Measurements from ENCODE around the gene ATP7A.
A peak's percentile ranks its signal among the peaks of the same experiment; 100 is the strongest.
"Not testable (repeated sequence)": the region's sequence is repeated elsewhere in the genome, so short reads cannot be mapped to it uniquely, and the experiment has no call there.

The ATP7A gene

GRCh38 chrX:77910108-77910840 lies at the start of gene ATP7A:
Gene ATP7A (plus strand): TSS chrX:77910693. CDS start chrX:77971642, 60,949 bp downstream.
- DNase-seq (ENCODE audit: low read depth): peak; percentile 79

DNA sequence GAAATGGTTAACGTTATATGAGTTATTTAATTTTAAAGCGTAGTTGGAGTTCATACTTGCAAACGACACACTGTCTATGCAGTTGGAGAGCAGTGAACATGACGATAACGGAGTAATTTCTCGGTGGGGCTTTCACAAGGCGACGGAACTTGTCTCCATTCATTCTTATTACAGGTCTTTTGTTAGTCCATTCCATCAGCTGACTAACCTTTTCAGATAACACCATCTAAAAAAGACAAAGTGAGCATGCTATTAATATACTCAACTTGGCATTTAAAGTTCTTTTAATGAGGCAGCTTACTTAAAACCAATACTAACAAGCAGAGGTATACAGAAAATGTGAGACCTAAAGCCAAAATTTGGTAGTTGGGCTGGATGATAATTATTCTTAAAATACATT lies 35.1 kb upstream of the ATP7A start:
- DNase-seq (ENCODE audit: low read depth): no peak

DNA sequence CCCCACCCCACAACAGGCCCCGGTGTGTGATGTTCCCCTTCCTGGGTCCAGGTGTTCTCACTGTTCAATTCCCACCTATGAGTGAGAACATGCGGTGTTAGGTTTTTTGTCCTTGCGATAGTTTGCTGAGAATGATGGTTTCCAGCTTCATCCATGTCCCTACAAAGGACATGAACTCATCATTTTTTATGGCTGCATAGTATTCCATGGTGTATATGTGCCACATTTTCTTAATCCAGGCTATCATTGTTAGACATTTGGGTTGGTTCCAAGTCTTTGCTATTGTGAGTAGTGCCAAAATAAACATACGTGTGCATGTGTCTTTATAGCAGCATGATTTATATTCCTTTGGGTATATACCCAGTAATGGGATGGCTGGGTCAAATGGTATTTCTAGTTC lies 29.1 kb upstream of the ATP7A start:
- not testable (repeated sequence) for DNase-seq (ENCODE audit: low read depth)

- no peak for DNase-seq (ENCODE audit: low read depth)
These were observed 17.6 kb upstream of the ATP7A start for GRCh38 chrX:77892887-77893286.

GRCh38 chrX:77893713-77894112 lies 16.8 kb upstream of the ATP7A start:
- DNase-seq (ENCODE audit: low read depth): no peak

GRCh38 chrX:77894921-77895886 lies 15.3 kb upstream of the ATP7A start, which contains the start of gene MAGT1:
Gene MAGT1 (minus strand): TSS chrX:77895435. CDS start chrX:77895410, 25 bp downstream.
- peak; percentile 82 for DNase-seq (ENCODE audit: low read depth)

DNA sequence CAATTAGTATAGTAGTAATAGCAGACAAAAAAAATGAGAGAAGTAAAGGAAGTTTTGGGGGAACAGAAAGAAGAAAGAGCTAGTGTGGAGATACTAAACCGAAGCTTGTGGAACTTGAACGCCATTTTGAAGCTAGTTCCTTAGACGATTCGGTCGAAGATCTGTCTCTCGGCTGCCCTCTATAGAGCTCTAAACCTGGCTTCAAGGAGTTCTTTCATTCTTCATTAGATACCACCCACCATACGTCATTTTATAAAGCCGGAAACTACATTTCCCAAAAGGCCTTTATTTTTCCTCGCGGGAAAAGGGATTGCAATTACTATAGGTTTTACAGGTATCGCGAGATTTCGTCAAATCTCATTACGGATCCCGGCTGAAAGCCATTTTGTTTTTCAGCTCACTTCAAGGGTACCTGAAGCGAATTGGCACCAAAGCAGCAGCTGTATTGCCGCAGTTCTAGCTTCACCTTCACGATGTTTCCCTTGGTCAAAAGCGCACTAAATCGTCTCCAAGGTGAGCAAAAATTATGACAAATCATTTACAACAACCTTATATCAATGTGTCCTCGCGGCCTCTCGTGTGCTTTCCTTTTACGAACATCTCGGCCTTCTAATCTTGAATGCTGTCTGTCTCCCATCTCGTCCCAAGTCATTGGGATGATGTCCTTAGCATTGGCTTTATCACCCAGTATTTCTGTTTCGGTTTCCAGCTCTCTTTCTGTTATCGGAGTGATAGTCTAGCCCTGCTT lies 11.2 kb upstream of the ATP7A start, which contains the start of gene COX7B:
TSS of gene COX7B (plus strand) at position 388 of the 748 bp plus-strand sequence. CDS start at position 474, 86 bp downstream.
- DNase-seq (ENCODE audit: low read depth): peak; percentile 62

DNA sequence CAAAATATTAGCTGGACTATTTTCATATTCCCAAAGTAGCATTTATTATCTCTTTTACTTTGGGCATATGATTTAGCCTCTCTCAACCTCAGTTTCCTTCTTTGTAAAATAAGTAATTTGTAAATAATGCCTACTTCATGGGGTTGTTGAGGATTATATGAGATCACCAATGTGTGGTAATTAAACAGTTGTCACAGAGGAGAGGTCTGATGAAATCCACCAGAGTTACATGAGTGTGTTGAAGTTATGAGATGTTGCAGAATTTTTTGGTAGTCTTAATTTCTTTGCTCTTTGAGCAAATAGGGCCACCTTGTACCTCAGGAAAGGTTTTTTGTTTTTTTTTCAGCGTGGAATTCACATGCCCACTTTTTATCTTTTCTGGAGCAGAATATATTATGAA lies 9.8 kb upstream of the ATP7A start:
- DNase-seq (ENCODE audit: low read depth): no peak

DNA sequence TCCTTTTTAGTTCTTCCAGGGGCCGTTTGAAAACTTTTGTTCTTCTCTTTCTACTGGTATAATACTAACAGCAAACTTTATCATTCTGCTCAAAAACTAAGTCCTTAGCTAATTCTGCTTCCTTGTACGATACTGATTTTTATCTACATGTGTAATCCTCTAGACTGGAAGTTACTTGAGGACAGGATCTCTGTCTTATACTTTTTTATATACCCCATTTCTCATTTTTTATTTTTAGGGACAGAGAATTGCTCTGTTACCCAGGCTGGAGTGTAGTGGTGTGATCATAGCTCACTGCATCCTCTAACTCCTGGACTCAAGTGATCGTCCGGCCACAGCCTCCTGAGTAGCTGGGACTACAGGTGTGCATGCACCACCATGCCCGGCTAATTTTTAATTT lies 9.0 kb upstream of the ATP7A start:
- no peak for DNase-seq (ENCODE audit: low read depth)

DNA sequence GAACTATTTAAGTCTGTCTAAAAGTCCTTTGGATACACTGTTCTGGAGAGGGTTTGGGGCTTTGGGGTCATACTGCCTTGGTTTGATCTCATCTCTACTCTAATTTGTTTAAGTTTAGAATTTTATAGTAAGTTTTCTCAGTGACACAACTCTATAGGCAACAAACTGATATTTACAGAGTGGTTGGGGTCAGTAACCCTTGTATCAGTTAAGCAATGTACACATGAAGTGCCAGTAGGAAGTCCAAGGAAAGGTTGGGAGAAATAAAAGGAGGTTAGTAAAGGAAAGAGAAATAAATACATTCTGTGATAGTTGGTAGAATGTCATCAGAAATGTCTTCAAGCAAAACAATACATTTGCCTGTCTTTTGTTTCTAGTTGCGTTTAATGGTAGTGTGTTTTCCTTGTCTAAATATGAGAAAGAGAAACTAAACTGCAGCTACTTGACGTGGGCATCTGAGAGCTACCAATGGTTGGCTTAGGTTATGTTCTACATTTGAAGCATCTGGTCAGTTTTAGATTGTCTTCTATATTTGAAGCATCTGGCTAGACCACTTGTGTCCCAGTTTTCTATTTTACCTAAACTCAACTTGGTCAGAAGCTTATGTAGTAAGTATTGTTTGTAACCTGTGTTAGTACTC lies 6.9 kb downstream of the ATP7A start:
- DNase-seq (ENCODE audit: low read depth): no peak

DNA sequence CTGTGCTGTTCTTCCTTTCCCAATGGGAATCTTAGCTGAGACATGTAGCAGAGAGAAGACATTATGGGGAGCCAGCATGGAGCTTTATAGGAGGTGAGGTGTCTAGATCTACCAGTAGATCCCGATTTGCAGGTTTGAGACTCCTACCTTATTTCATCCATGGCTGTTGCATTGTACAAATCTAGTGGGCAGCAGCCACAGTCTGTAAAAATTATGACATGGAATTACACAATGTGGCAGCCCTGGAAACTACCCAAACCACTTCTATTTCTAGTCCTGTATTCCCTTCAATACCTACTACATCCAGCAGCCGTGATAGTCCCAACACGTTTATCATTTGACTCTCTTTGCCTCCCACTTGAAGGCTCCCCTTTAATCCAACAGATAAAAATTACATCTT lies 8.1 kb downstream of the ATP7A start:
- no peak for DNase-seq (ENCODE audit: low read depth)

DNA sequence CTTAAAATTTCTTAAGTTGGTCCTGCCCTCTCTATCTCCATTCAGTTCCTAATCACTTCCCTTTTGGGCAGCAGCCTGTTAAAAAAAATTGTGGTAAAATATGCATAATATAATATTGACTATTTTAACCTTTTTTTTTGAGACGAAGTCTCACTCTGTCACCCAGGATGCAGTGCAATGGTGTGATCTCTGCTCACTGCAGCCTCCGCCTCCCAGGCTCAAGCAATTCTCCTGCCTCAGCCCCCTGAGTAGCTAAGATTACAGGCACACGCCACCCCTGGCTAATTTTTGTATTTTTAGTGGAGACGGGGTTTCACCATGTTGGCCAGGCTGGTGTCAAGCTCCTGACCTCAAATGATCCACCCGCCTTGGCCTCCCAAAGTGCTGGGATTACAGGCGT lies 8.9 kb downstream of the ATP7A start:
- not testable (repeated sequence) for DNase-seq (ENCODE audit: low read depth)

DNA sequence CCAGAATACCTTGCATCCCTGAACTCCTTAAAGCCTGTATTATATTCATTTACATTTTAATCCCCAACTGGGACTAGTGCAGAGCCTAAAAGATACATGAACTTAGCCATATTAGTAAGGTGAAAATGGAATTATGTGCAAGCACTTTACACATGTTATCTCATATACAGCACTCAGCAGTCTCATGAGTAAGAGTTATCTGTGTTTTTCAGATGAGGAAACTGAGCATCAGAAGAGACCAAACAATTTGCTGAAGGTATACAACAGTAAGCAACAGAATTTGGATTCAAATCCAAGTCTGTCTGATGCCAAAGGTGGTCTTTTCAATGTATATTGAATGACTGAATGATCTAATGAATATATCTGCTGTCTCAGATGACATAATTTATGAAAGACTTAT lies 12.3 kb downstream of the ATP7A start:
- no peak for DNase-seq (ENCODE audit: low read depth)

DNA sequence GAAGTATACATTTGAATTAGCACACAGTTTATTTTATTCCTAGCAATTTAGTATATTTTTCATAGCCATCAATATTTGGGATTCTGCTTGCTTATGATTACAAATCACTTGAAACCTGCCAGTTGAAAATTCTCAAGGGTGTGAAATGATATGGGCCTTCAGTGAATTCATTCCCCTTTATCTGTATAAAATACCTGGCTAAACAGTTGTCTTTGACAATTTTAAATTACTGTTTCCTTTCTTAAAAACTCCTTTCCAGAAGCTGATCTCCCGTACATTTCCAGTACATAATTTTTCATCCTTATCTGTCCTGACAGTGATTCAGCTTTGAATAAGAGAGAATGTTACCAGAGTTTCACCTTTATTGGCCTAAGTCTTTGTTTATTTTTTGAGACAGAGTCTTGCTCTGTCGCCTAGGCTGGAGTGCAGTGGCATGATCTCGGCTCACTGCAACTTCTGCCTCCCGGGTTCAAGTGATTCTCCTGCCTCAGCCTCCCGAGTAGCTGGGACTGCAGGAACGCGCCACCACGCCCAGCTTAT lies 13.9 kb downstream of the ATP7A start:
- no peak for DNase-seq (ENCODE audit: low read depth)

DNA sequence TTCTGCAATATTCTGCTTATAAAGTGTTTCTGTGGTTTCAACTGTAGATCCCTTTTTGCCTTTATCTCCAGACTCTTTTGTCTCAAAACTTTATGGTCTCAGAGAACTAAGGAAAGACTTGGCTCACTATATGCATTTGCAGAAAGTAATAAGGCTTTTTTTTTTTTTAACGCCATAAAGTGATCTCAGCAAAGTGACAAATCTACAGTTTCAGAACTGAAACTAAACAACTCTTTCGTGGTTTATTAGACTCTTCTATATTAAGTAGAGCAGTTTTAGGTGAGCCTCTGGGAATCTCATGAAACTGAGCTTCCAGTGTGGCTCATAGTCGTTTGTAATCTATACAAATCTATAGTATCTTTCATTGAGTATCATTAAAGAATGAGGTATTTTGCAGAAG lies 15.3 kb downstream of the ATP7A start:
- DNase-seq (ENCODE audit: low read depth): no peak

DNA sequence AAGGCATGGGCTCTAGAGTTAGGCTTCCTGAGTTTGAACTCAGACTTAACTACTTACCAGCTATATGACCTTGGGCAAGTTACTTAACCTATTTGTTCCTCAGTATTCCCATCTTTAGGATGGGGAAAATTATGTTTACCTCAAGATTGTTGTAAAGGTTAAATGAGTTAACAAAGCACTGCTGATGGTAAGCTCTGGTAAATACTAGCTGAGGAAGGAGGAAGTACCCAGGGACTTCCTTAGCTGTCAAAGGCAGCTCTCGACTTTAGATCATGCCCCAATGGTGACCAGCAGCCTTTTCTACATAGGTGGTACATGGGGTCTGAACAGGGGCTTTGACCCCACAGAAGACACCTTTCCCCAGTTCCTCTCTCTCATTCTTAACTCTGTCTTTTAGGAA lies 20.1 kb downstream of the ATP7A start:
- no peak for DNase-seq (ENCODE audit: low read depth)

DNA sequence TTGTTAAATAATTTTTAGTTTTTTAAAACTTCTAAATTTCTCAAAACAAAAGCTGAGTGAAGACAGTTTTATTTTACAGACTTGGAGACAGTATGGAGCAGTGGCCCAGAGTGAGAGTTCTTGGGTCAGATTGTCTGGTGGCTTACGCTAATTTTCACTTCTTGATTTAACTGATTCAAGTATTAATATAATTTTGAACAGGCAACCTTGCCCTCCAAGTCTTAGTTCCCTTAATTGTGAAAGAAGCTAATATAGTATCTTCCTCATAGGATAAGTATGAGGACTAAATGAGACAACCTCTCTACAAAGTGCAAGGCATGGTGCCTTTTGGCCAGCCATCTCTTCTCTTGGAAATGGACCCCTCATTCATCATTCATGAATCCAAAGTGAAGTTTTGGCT lies 25.4 kb downstream of the ATP7A start:
- no peak for DNase-seq (ENCODE audit: low read depth)

DNA sequence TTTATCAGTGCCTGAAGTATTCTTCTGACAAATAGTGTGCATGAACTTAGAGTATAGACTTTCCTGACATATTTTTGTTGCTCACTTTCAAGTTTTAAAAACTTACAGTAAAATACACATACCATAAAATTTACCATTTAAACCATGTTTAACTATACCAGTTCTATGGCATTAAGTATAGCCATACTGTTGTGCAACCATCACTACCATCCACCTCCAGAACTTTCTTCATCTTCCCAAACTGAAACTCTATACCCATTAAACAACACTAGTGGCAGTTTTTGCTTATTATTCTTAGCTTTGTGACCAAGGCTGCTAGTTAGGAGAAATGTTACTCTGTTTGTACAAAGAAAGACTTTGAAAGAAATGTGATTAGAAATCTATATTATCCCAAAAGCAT lies 25.8 kb downstream of the ATP7A start:
- DNase-seq (ENCODE audit: low read depth): no peak

DNA sequence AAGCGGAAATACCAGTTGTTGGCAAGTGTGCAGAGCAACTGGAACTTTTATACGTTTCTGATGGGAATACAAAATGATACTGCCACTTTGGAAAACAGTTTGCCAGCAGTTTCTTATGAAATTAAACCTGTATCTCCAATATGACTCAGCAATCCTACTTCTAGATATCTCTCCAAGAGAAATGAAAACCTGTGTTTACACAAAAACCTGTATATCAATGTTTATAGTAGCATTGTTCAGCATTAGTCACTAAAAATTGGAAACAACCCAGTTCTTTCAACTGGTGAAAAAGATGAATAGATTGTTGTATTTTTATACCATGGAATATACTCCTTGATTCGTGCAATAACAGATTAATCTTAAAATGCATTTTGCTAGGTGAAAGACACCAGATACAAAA lies 26.8 kb downstream of the ATP7A start:
- DNase-seq (ENCODE audit: low read depth): no peak

DNA sequence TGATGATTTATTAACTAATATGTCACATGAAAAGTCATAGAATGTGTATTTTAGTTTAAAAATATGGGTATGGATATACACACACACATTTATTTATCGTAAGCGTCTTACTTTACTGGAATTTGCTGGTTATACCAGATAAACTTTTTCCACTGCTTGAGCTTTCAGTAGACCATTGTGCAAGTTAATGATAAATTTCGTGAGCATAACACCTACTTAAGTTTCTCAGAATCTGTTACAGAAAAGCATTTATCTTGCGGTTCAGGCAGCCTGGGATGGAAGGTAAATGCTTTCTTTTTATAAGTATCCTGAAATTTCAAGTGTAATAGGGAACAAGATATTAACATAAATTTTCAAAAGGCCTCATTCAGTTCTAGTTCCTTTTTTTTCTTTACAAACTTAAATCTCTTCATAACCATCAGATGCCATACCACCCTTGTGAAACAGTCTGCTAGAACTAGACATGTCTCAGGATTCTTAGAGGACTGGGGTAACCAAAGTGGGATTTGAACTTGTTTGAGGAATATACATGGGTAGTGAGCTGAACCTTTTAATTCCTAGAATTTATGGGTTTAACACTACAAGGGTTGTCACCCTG lies 27.7 kb downstream of the ATP7A start:
- DNase-seq (ENCODE audit: low read depth): no peak

GRCh38 chrX:77945031-77945430 lies 34.5 kb downstream of the ATP7A start:
- not testable (repeated sequence) for DNase-seq (ENCODE audit: low read depth)

Data from CMK (cell line).